NT2/D1 (cell line): ENCODE measurements around the gene ARHGAP30.

Experiments used
- SUZ12 ChIP-seq: IDR thresholded peaks from 2 replicates; pipeline ENCODE4 v1.6.1; 2011; ENCODE audit not compliant: insufficient read length, insufficient read depth; ENCODE audit errors: extremely low read depth
- YY1 ChIP-seq: IDR thresholded peaks from 2 replicates; pipeline ENCODE4 v1.6.1; 2011; ENCODE audit not compliant: insufficient read length, insufficient read depth
- ZNF274 ChIP-seq: IDR thresholded peaks from 2 replicates; pipeline ENCODE4 v1.6.1; 2011; ENCODE audit warnings: mild to moderate bottlenecking, low read depth, low read length

GRCh38 chr1:161033751-161034150 is 35.9 kb downstream of the ARHGAP30 start:
- TF ChIP-seq YY1 (no peak), SUZ12 (no peak), ZNF274 (no peak)
